IPS DF 6.9 (cell line): ENCODE data around the gene NETO2.
A peak's percentile ranks its signal among the peaks of the same experiment; 100 is the strongest.
"Not testable (repeated sequence)": the region's sequence is repeated elsewhere in the genome, so short reads cannot be mapped to it uniquely, and the experiment has no call there.

Source experiments
- DNase-seq: peaks from one replicate; pipeline ENCODE4 v3.0.0-alpha.2; 2013; ENCODE audit warnings: low read depth, low spot score
- H3K27ac ChIP-seq: one replicate; pipeline ENCODE4 v1.5.1; 2013; ENCODE audit warnings: low read length, control low read depth
- H3K27me3 ChIP-seq: 2 replicates; pipeline ENCODE4 v1.6.1; 2013; ENCODE audit warnings: mild to moderate bottlenecking, low read length; ENCODE audit not compliant: control insufficient read depth, insufficient read depth
- H3K36me3 ChIP-seq: 2 replicates; pipeline ENCODE4 v1.6.1; 2013; ENCODE audit warnings: low read length; ENCODE audit not compliant: control insufficient read depth, insufficient read depth
- H3K4me1 ChIP-seq: 2 replicates; pipeline ENCODE4 v1.6.1; 2013; ENCODE audit warnings: low read length; ENCODE audit not compliant: control insufficient read depth, insufficient read depth
- H3K4me3 ChIP-seq: 2 replicates; pipeline ENCODE4 v1.5.1; 2013; ENCODE audit warnings: mild to moderate bottlenecking, low read length
- H3K9me3 ChIP-seq: 2 replicates; pipeline ENCODE4 v1.6.1; 2013; ENCODE audit warnings: low read length, inconsistent platforms; ENCODE audit not compliant: control insufficient read depth, insufficient read depth
- WGBS: extraction: QIAGEN DNeasy Blood & Tissue Kit; methylation state at CpG from one replicate; pipeline ENCODE4 v1.1.7; 2013; ENCODE audit warnings: mixed read lengths, missing lambda C conversion rate; ENCODE audit not compliant: insufficient read length, insufficient coverage; 5-methylcytosine and 5-hydroxymethylcytosine counted together

NETO2 gene

GRCh38 chr16:47152501-47152900 lies 8.8 kb upstream of the NETO2 start:
- H3K9me3 ChIP-seq, DNase-seq, H3K27me3 ChIP-seq, H3K4me3 ChIP-seq, H3K4me1 ChIP-seq, H3K36me3 ChIP-seq, H3K27ac ChIP-seq: not testable (repeated sequence)
- WGBS: no CpG with 5 or more reads among the region's 9 CpGs

GRCh38 chr16:47150067-47150466 lies 6.3 kb upstream of the NETO2 start:
- no peak for DNase-seq
- Histone ChIP-seq H3K27ac (no peak overlapping the region), H3K4me1 (no peaks in the 10 kb centered on the region), H3K4me3 (no peak overlapping the region), H3K27me3 (no peaks in the 10 kb centered on the region; the same call in 1 of the 2 replicates), H3K9me3 (no peaks in the 10 kb centered on the region; the same call in 1 of the 2 replicates), H3K36me3 (no peaks in the 10 kb centered on the region)
- WGBS: no CpG with 5 or more reads among the region's 3 CpGs

- peaks cover 1% of the 10 kb centered on the region; the same call in 1 of the 2 replicates for H3K4me1 ChIP-seq
- peak overlapping the region; percentile 47; the same call in 1 of the 2 replicates for H3K4me3 ChIP-seq
- no peaks in the 10 kb centered on the region for H3K9me3 ChIP-seq
- no peak for DNase-seq
- peaks cover 8% of the 10 kb centered on the region; the same call in 1 of the 2 replicates for H3K27me3 ChIP-seq
- no CpG with 5 or more reads among the region's 10 CpGs for WGBS
- no peak overlapping the region for H3K27ac ChIP-seq
- no peaks in the 10 kb centered on the region for H3K36me3 ChIP-seq
Observed at GRCh38 chr16:47144559-47144877, 773 bp upstream of the NETO2 start.

- WGBS: no CpG with 5 or more reads among the region's 111 CpGs
- H3K4me3 ChIP-seq: peak overlapping the region; percentile 59; the same call in 1 of the 2 replicates
- no peak for DNase-seq
Observed at GRCh38 chr16:47142821-47143676, 696 bp downstream of the NETO2 start.

GRCh38 chr16:47142486-47142820 lies 1.3 kb downstream of the NETO2 start:
- no peak for DNase-seq
- WGBS: no CpG with 5 or more reads among the region's 8 CpGs
- H3K4me3 ChIP-seq: peak overlapping the region; percentile 59; the same call in 1 of the 2 replicates
- H3K27me3 ChIP-seq: peaks cover 8% of the 10 kb centered on the region; the same call in 1 of the 2 replicates
- no peaks in the 10 kb centered on the region for H3K36me3 ChIP-seq
- H3K4me1 ChIP-seq: peaks cover 1% of the 10 kb centered on the region; the same call in 1 of the 2 replicates
- H3K9me3 ChIP-seq: no peaks in the 10 kb centered on the region
- no peak overlapping the region for H3K27ac ChIP-seq

More at GRCh38 chr16:47142821-47143676, 696 bp downstream of the NETO2 start:
- H3K4me1 ChIP-seq: peaks cover 1% of the 10 kb centered on the region; the same call in 1 of the 2 replicates
- H3K27me3 ChIP-seq: peaks cover 8% of the 10 kb centered on the region; the same call in 1 of the 2 replicates
- H3K9me3 ChIP-seq: no peaks in the 10 kb centered on the region
- no peak overlapping the region for H3K27ac ChIP-seq
- H3K36me3 ChIP-seq: no peaks in the 10 kb centered on the region

- no CpG with 5 or more reads among the region's 26 CpGs for WGBS
- H3K9me3 ChIP-seq: no peaks in the 10 kb centered on the region
- no peak for DNase-seq
- peaks cover 8% of the 10 kb centered on the region; the same call in 1 of the 2 replicates for H3K27me3 ChIP-seq
- no peak overlapping the region for H3K4me3 ChIP-seq
- H3K36me3 ChIP-seq: no peaks in the 10 kb centered on the region
- no peak overlapping the region for H3K27ac ChIP-seq
- H3K4me1 ChIP-seq: peaks cover 1% of the 10 kb centered on the region; the same call in 1 of the 2 replicates
Observed at GRCh38 chr16:47141773-47142485, 1.8 kb downstream of the NETO2 start.

- no peak overlapping the region for H3K27ac ChIP-seq
Observed at GRCh38 chr16:47140686-47141085, 3.1 kb downstream of the NETO2 start.

GRCh38 chr16:47139561-47140185 lies 4.1 kb downstream of the NETO2 start:
- H3K27ac ChIP-seq: no peak overlapping the region
- no peak overlapping the region for H3K4me3 ChIP-seq
- no peak for DNase-seq
- H3K36me3 ChIP-seq: no peaks in the 10 kb centered on the region
- H3K4me1 ChIP-seq: peaks cover 1% of the 10 kb centered on the region; the same call in 1 of the 2 replicates
- peaks cover 5% of the 10 kb centered on the region; the same call in 1 of the 2 replicates for H3K27me3 ChIP-seq
- no CpG with 5 or more reads among the region's 3 CpGs for WGBS
- H3K9me3 ChIP-seq: no peaks in the 10 kb centered on the region

More at GRCh38 chr16:47140686-47141085, 3.1 kb downstream of the NETO2 start:
- no CpG with 5 or more reads among the region's 4 CpGs for WGBS
- Histone ChIP-seq H3K4me3 (no peak overlapping the region), H3K9me3 (no peaks in the 10 kb centered on the region), H3K4me1 (peaks cover 1% of the 10 kb centered on the region; the same call in 1 of the 2 replicates), H3K27me3 (peaks cover 8% of the 10 kb centered on the region; the same call in 1 of the 2 replicates), H3K36me3 (no peaks in the 10 kb centered on the region)
- no peak for DNase-seq

GRCh38 chr16:47137925-47138324 lies 5.8 kb downstream of the NETO2 start:
- not testable (repeated sequence) for H3K4me3 ChIP-seq, H3K36me3 ChIP-seq, H3K9me3 ChIP-seq, H3K27ac ChIP-seq, DNase-seq, H3K27me3 ChIP-seq, H3K4me1 ChIP-seq
- no CpG with 5 or more reads among the region's 9 CpGs for WGBS
